GM18511 (cell line): Measurements from ENCODE around the gene ARHGDIG.
"Not testable (repeated sequence)": the region's sequence is repeated elsewhere in the genome, so short reads cannot be mapped to it uniquely, and the experiment has no call there.

ENCODE experiments used
- ATAC-seq: cut with Tn5 transposase; IDR thresholded peaks from one replicate; pipeline ENCODE4 v1.9.1; 2021; ENCODE audit warnings: mild to moderate bottlenecking, moderate library complexity; ENCODE audit not compliant: unreplicated experiment

The ARHGDIG gene

GRCh38 chr16:263182-263774 lies 17.1 kb upstream of the ARHGDIG start:
- ATAC-seq, result no peak

- no peak for ATAC-seq
Observed at GRCh38 chr16:263944-264343, 16.4 kb upstream of the ARHGDIG start.

DNA sequence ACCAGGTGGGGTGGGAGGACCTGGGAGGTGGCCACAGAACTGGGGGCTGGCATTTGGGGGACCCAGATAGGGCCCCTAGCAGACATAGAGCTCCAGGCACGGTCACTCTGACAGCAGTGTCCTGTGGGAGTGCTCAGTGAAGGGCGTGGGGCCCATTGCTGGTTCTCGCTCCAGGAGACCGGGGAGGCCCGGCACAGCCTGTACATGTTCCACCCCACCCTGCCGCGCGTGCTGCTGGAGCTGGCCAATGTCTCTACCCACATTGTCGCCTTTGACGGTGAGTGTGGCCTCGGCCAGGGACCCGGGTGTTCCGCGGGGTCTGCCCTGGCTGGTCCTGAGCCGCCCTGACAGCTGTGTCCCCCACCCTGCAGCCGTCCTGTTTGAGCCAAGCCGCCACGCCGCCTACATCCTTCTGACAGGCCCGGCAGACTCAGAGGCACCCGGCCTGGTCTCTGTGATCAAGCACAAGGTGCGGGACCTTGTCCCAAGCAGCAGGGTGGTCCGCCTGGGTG lies 15.9 kb upstream of the ARHGDIG start:
- no peak for ATAC-seq

- ATAC-seq, result no peak
Observed at GRCh38 chr16:265002-265529, 15.3 kb upstream of the ARHGDIG start.

GRCh38 chr16:265711-266110 lies 14.7 kb upstream of the ARHGDIG start:
- ATAC-seq, result no peak

DNA sequence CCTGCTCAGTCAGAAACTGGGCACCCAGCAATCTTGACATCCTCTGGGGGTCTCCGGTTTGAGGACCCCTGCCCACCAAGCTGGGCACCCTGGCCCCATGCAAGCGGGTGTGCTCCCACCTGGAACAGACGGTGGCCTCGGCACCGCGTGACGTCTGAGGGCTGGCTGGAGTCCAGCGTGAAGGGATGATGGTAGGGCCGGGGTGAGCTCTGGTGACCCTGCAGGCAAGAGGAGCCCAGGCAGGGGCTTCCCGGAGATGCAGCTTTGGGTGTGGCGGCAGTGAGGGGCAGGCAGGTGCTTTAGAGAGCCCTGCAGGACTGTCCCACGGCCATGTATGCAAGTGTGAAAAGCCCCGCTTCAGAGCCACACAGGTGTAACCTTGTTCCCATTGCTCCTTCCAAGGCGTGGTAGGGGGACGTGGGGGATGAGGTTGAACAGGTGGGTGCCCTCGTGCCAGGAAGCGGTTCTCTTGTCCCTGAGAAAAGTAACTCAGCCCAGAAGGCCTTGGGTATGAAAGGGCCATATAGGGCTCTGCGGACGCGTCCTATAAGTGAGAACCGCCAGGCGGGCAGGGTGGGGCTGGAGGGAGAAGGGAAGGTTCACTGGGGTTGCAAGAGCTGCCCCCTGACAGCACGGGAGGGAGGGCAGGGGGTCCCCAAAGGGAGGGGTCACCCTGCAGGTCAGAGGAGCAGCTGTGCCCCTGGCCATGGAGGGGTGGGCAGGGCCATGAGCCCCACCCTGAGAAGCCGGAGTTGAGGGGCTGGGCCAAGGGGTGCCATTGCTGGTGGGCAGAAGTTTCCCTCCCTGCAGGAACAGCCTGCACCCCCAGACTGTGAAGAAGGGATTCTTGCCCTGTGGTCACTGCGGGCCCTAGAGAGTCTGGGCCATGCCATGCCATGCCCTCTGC lies 13.9 kb upstream of the ARHGDIG start:
- no peak for ATAC-seq

DNA sequence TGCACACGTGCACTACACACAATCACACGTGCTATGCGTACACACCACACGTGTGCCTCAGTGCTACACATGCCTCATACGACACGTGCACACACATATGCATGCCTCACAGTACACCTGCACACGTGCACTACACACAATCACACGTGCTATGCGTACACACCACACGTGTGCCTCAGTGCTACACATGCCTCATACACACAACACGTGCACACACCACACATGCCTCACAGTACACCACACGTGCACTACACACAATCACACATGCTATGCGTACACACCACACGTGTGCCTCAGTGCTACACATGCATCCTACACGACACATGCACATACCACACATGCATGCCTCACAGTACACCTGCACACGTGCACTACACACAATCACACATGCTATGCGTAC lies 12.8 kb upstream of the ARHGDIG start:
- not testable (repeated sequence) for ATAC-seq

- ATAC-seq, result no peak
Observed at GRCh38 chr16:268141-269053, 12.0 kb upstream of the ARHGDIG start.

DNA sequence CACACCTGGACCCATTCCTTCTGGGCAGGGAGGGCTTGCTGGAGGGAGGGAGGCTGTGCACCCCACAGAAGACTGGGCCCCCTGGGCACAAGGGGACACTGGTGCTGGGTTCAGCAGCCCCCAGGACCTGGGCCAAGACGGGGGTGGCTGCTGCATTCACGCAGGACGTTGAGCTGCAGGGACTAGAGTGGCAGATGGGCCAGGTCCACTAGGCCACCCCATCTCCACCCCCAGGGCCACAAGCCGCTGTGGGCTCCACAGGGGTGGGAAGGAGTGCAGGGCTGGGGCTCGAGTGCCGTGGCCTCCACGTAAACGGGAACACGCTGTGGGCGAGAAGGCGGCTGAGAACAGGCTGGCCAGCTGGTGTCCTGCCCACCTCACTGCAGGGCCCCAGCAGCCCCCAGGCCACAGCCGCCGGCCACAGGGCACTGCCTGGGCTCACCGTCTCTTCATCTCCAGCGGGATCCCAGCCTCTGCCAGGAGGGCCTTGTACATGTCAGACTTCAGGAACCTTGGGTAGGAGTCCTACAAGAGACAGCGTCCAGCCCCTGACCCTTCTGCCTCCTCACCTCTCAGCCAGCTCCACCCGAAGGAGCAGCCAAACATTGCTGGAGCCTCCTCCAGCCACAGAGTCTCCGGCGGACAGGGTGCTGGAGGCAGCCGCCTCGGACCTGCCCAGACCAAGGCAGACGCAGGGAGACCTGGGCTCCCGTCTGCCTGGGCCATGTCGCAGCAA lies 11.2 kb upstream of the ARHGDIG start:
- no peak for ATAC-seq

GRCh38 chr16:270381-271255 lies 9.8 kb upstream of the ARHGDIG start:
- ATAC-seq, result no peak

DNA sequence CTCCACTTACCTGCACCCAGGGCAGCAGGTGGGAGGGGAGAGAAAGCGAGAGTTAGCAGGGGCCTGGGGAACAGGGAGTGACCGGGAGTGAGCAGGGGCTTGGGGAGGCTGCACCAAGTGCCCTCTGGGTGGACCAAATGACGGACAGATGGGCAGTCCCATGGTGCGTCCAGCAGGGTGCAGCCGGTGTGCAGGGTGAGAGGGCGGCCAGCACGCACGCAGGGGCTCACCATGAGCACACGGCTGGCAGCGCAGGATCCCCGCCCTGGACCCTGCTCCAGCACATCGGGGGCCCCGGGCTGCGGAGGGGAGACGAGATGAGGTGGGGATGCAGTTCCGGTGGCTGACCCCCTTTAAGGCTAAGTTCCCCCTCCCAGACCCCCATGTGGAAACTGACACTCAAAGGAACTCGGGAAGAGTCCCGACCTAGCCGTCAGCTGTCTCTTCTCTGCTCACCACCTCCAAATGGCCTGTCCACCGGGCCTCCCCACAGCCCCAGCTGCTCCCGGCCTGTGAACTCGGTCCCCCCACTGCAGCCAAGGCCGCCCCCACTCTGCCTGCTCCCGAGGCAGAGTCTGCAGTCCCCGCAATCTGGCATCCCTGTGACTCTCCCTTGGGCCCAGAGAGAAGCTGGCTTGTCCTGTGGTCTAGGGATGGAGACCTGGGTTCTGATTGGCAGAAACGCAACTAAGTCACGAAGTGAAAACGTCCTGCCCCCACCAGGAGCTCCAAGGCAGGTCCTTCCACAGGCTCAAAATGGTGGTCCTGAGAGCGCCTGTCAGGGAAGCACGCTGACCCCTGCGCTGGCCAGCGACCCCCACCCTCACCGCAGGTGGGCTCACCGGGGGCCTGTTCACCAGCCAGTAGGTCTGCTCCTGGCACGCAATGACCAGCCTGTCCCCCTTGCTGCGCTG lies 7.5 kb upstream of the ARHGDIG start:
- ATAC-seq, result no peak

- no peak for ATAC-seq
Observed at GRCh38 chr16:273547-274421, 6.6 kb upstream of the ARHGDIG start.

DNA sequence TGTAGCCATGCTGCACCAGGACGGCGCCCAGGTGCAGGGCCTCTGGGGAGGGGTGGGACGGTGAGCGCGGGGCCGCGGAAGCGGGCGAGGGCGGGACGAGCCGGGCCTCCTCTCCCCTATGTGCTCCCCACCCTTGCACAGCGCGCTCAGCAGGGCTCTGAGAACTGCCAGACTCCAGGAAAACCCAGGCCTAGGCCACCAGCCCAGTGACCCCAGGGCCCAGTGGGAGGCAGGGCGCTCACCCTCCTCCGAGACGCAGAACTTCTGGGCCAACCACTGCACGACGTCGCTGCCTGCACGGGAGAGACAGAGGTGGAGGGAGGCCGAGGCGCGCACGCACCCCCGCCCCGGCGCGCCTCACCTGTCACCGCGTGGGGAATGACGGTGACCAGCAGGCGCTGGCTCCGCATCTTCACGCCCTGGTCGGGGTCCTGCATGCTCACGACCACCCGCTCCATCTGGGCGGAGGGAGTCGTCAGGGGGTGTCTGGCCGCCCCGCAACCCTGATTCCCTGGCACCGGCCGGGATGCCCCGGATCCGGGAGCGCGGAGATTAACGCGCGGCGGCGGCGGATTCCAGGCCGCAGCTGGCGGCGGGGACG lies 5.2 kb upstream of the ARHGDIG start:
- ATAC-seq, result no peak

DNA sequence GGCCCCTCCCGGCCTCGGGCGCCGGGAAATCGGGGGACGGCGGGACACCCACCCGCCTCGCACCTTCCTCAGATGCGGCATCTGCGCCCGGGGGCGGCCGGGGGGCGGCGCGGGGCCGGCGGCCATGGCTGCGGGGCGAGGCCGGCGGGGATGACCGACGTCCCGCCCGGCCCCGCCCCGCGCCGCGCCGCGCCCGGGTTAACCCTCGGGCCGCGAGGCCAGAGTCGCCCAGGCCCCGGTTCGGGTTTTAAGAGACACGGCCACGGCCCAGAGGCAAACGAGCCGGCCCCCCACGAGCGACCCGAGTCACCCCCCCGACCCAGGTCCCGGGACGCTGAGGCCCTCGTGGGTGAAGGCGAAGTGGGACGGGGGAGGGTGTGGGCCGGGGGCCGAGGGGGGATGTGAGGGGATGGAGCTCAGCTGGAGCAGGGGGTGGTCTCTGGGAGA lies 4.6 kb upstream of the ARHGDIG start, which contains the start of gene RGS11:
TSS of gene RGS11 (minus strand) at position 159 of the 447 bp plus-strand sequence. CDS start at position 126, 33 bp downstream.
- no peak for ATAC-seq

DNA sequence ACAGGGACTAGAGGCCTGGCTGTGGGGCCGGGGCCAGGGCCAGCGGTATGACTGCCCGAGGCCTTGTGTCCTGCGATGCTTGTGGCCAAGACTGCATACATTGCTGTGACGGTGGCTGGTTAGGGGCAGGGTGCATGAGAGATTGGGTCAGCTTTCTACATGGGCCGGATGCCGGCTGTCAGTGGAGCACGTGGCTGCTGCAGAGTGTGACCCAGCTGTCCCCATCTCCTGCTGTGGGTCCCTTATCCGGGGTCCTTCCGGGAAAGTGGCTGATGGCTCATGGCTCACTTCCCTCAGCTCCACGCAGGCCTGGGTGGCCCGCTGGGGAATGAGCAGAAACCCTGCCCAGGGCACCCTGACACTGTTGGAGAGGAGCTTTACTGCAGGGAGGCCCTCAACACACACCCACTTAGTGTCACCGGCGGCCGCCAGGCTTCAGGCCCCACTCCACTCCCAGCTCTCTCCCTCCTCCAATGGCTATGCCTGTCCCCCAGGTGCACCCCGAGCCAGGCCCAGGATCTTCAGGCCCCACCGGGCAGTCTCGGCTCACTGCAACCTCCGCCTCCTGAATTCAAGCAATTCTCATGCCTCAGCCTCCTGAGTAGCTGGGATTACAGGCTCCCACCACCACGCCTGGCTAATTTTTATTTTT lies 3.8 kb upstream of the ARHGDIG start:
- no peak for ATAC-seq

- no peak for ATAC-seq
Observed at GRCh38 chr16:278863-279366, 1.5 kb upstream of the ARHGDIG start.
